Kidney (tissue), 14 donors: ENCODE results near the gene TDP1. TPM values are rescaled to one million over a fixed set of nuclear protein-coding genes. Genes with fewer than 3 reads are reported as not detected.

Source experiments
- DNase-seq, 5 donors: peaks; one replicate each; pipeline ENCODE4 v3.0.0-alpha.2; 2013 to 2020
- FAIRE-seq: peaks from 2 replicates; lab custom pipeline; 2012; peaks lifted over from hg19 to GRCh38; lab: Jason Lieb, UNC
- H3K27ac ChIP-seq, 2 donors: one replicate each; pipeline ENCODE4 v1.7.0; 2013; ENCODE audit warnings: low read depth in 2 of 2, low read length in 2 of 2, inconsistent platforms in 1 of 2
- H3K27me3 ChIP-seq: one replicate; pipeline ENCODE4 v1.7.1; 2013; ENCODE audit warnings: low read length, inconsistent platforms; ENCODE audit not compliant: control insufficient read depth, insufficient read depth
- H3K36me3 ChIP-seq, 3 donors: one replicate each; pipeline versions ENCODE4 v1.7.0 to v1.7.1; 2013; ENCODE audit warnings: low read length in 3 of 3, control low read depth in 1 of 3, inconsistent platforms in 1 of 3; ENCODE audit not compliant: insufficient read depth in 3 of 3, control insufficient read depth in 2 of 3
- H3K4me1 ChIP-seq, 3 donors: one replicate each; pipeline versions ENCODE4 v1.7.0 to v1.7.1; 2013; ENCODE audit warnings: low read length in 3 of 3, inconsistent platforms in 1 of 3, low read depth in 1 of 3; ENCODE audit not compliant: control insufficient read depth in 2 of 3, insufficient read depth in 2 of 3
- H3K4me3 ChIP-seq, 3 donors: one replicate each; pipeline versions ENCODE4 v1.7.0 to v1.8.1; 2013; ENCODE audit warnings: low read length in 3 of 3, control low read depth in 1 of 3, inconsistent platforms in 1 of 3
- H3K9ac ChIP-seq, 3 donors: one replicate each; pipeline versions ENCODE4 v1.7.0 to v1.7.1; 2013; ENCODE audit warnings: low read length in 3 of 3, control low read depth in 1 of 3, inconsistent platforms in 1 of 3
- H3K9me3 ChIP-seq, 3 donors: one replicate each; pipeline versions ENCODE4 v1.7.0 to v1.7.1; 2013; ENCODE audit warnings: low read length in 3 of 3, control low read depth in 1 of 3, inconsistent platforms in 1 of 3; ENCODE audit not compliant: control insufficient read depth in 2 of 3, insufficient read depth in 1 of 3
- CTCF ChIP-seq: IDR thresholded peaks from 3 replicates; pipeline ENCODE4 v1.5.1; 2012; ENCODE audit warnings: mild to moderate bottlenecking, moderate library complexity, borderline replicate concordance; ENCODE audit not compliant: insufficient read depth; ENCODE audit errors: extremely low read depth
- intact Hi-C: fragments of 100-400 bp; cut with DNase I; formaldehyde crosslinking; loops from one replicate; pipeline ENCODE4 v1.11.1; 2022
- polyA plus RNA-seq: library from polyadenylated mRNA; stranded (reverse); fragments of 350-450 nt; fragmentation: Illumina TruSeq; extraction: RNeasy Lipid Tissue Mini Kit (QIAGEN cat#74804); gene quantifications from one replicate; pipeline ENCODE4 v1.2.3, GENCODE V29; 2014; ENCODE audit warnings: low read depth, low replicate concordance; ENCODE audit not compliant: insufficient read depth
- total RNA-seq: library from RNA; stranded (reverse); fragmentation: NEBNext Ultra II Directional; extraction: Animal tissue kit (Norgen Biotek cat#: 25700); gene quantifications from one replicate; pipeline ENCODE4 v1.2.1, GENCODE V29; 2021
- donor health status: control.
- donor health status: control.
- donor health status: control.
- donor health status: control.
- donor health status: control.
- donor health status: DM: yes; HTN: yes; CAD: no.
- donor health status: Normal renal cell carcinoma (clear cell type).

Gene TDP1
- total and polyA plus RNA-seq, 2 donors from 2014 or later = 4.8 to 15.7 TPM

- H3K9ac ChIP-seq = no peak overlapping the region
- no peak for FAIRE-seq
- TF ChIP-seq CTCF = no peak
- intact Hi-C loops = no loop called here
- H3K36me3 ChIP-seq = peaks cover 0 to 5% (median 2%) of the 10 kb centered on the region in 3 donors
- H3K4me1 ChIP-seq = no peaks in the 10 kb centered on the region
- H3K27ac ChIP-seq = no peak overlapping the region
- no peaks in the 10 kb centered on the region for H3K27me3 ChIP-seq
- H3K4me3 ChIP-seq = no peak overlapping the region
- no peak for DNase-seq
- no peaks in the 10 kb centered on the region for H3K9me3 ChIP-seq
These were observed 49.7 kb downstream of the TDP1 start for GRCh38 chr14:90005441-90005840.

GRCh38 chr14:90005939-90006530, 50.3 kb downstream of the TDP1 start:
- intact Hi-C loops = no loop called here
- no peak overlapping the region for H3K9ac ChIP-seq
- H3K27me3 ChIP-seq = no peaks in the 10 kb centered on the region
- no peak for TF ChIP-seq CTCF
- no peaks in the 10 kb centered on the region for H3K4me1 ChIP-seq
- no peaks in the 10 kb centered on the region for H3K9me3 ChIP-seq
- H3K27ac ChIP-seq = no peak overlapping the region
- no peak for DNase-seq
- no peak for FAIRE-seq
- H3K36me3 ChIP-seq = peaks cover 0 to 5% (median 2%) of the 10 kb centered on the region in 3 donors
- no peak overlapping the region for H3K4me3 ChIP-seq

GRCh38 chr14:90017371-90017770, 61.6 kb downstream of the TDP1 start:
- Histone ChIP-seq H3K36me3 (peaks cover 2 to 6% (median 4%) of the 10 kb centered on the region in 3 donors), H3K27ac (no peak overlapping the region), H3K4me3 (no peak overlapping the region), H3K9ac (no peak overlapping the region), H3K27me3 (no peaks in the 10 kb centered on the region), H3K9me3 (no peaks in the 10 kb centered on the region), H3K4me1 (no peaks in the 10 kb centered on the region)
- DNase-seq = no peak
- no peak for TF ChIP-seq CTCF
- no peak for FAIRE-seq
- intact Hi-C loops = no loop called here
